GM19351 (cell line): ENCODE results near the gene SFXN5.
A peak's percentile ranks its signal among the peaks of the same experiment; 100 is the strongest.

ENCODE experiments used
- ATAC-seq: cut with Tn5 transposase; IDR thresholded peaks from one replicate; pipeline ENCODE4 v1.9.1; 2021; ENCODE audit warnings: mild to moderate bottlenecking, moderate library complexity; ENCODE audit not compliant: unreplicated experiment

The SFXN5 gene

GRCh38 chr2:72945450-72946019 is 126.0 kb downstream of the SFXN5 start:
- no peak for ATAC-seq

DNA sequence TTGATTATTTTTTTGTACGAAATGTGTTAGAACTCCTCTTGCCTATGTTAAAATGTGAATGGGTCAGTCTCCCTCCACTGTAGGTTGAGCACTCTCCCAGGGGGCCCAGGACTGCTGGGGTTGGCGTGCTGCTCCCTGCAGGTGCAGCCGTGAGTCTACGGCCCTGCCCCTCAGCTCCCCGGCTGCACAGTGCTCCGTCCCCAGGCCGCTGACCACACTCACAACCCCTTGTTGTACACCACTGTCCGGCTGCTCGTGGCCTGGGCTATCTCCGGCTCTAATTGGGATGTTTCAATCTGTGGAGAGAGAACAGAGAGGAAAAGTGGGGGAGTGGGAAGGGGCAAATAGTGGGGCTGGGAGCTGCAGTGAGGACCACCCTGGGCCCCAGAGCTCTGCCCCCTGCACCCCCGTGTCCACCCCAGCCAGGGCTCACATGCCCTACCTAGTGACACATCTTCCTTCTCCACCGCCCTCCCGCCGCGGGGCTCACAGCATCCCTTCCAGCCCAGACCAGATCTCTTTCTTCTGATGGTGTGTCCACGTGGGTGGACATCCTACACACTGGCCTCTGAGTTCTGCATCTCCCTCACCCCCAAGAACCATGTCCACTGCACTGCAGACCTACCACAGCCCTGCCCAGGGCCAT is 126.6 kb downstream of the SFXN5 start:
- no peak for ATAC-seq

DNA sequence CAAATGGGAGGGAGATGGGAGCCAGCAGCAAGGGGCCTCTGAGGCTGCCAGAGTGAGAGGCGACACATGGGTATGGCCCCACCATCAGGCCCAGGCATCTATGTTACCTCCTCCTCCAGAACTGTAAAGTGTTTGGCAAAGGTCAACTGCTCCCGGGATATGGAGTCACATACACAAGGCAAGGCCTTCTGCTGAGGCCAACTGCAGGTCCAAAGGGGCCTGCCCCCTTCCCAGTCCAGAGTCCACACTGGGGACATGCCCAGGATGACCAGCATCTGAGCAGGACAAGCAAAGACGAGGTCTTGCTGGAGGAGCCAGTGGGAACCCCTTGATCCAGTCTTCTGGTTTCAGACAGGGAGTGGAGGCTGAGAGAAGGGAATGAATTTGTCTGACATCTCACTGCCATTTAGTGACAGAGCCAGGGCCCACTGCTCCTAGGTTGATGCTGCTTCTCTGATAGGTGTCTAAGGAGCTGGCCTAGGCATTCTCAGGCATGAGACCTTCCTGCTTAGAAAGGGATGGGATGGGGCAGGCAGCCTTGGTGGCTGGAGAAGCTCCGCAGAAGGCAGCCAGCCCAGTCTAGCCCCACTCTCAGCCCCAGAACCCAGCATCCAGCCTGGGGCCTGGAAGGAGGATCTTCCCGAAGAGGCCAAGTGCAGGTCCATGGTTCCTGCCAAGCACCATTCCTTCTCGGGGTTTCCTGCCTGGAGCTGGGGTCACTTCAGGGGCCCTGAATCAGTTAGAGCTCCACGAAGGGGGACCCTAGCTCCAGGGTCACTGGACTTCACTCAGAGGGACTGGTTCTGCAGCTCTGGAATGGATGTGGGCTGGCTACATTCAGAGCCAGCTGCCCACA is 127.7 kb downstream of the SFXN5 start:
- ATAC-seq, result no peak

- ATAC-seq, result no peak
Observed at GRCh38 chr2:72942881-72943418, 128.6 kb downstream of the SFXN5 start.

GRCh38 chr2:72942293-72942692 is 129.2 kb downstream of the SFXN5 start:
- ATAC-seq, result no peak

GRCh38 chr2:72940786-72941185 is 130.7 kb downstream of the SFXN5 start:
- ATAC-seq, result no peak

- ATAC-seq, result no peak
Observed at GRCh38 chr2:72940361-72940760, 131.2 kb downstream of the SFXN5 start.

DNA sequence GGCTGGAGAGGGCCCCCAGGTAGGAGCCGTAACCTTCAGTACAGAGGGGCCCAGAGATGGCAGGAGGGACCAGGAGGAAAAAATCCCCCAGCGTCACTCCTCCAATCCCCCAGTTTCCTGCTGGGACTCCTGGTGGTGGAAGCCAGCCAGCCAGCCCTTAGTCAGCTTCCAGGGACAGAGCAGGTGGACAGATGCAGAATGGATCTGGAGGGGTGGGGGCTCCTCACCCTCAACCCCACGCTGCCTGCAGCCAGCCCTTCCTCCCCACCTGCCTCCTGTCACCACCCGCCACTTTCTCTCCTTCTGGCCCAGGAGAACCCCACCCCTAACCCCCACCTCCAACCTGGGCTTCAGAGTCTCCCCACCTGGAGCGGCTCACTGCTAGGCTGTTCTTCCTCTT is 133.1 kb downstream of the SFXN5 start:
- no peak for ATAC-seq

GRCh38 chr2:72937356-72937669 is 134.2 kb downstream of the SFXN5 start:
- ATAC-seq, result no peak

- no peak for ATAC-seq
Observed at GRCh38 chr2:72936660-72937355, 134.7 kb downstream of the SFXN5 start.

GRCh38 chr2:72935611-72935957 is 135.9 kb downstream of the SFXN5 start:
- no peak for ATAC-seq

- ATAC-seq, result peak; percentile 55
Observed at GRCh38 chr2:72934683-72935610, 136.6 kb downstream of the SFXN5 start.

DNA sequence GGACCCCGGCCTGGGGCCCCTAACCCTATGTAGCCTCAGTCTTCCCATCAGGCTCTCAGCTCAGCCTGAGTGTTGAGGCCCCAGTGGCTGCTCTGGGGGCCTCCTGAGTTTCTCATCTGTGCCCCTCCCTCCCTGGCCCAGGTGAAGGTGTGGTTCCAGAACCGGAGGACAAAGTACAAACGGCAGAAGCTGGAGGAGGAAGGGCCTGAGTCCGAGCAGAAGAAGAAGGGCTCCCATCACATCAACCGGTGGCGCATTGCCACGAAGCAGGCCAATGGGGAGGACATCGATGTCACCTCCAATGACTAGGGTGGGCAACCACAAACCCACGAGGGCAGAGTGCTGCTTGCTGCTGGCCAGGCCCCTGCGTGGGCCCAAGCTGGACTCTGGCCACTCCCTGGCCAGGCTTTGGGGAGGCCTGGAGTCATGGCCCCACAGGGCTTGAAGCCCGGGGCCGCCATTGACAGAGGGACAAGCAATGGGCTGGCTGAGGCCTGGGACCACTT is 137.8 kb downstream of the SFXN5 start:
- ATAC-seq, result no peak

GRCh38 chr2:72933207-72933606 is 138.3 kb downstream of the SFXN5 start:
- no peak for ATAC-seq

DNA sequence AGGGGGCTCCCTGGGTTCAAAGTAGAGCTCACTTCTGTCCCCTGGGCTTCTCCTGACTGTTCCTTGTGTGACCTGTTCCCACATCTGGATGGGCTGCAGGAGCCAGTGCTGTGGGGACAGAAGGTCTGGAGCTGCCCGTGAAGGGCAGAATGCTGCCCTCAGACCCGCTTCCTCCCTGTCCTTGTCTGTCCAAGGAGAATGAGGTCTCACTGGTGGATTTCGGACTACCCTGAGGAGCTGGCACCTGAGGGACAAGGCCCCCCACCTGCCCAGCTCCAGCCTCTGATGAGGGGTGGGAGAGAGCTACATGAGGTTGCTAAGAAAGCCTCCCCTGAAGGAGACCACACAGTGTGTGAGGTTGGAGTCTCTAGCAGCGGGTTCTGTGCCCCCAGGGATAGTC is 138.7 kb downstream of the SFXN5 start:
- ATAC-seq, result no peak

- ATAC-seq, result no peak
Observed at GRCh38 chr2:72932045-72932740, 139.3 kb downstream of the SFXN5 start.

DNA sequence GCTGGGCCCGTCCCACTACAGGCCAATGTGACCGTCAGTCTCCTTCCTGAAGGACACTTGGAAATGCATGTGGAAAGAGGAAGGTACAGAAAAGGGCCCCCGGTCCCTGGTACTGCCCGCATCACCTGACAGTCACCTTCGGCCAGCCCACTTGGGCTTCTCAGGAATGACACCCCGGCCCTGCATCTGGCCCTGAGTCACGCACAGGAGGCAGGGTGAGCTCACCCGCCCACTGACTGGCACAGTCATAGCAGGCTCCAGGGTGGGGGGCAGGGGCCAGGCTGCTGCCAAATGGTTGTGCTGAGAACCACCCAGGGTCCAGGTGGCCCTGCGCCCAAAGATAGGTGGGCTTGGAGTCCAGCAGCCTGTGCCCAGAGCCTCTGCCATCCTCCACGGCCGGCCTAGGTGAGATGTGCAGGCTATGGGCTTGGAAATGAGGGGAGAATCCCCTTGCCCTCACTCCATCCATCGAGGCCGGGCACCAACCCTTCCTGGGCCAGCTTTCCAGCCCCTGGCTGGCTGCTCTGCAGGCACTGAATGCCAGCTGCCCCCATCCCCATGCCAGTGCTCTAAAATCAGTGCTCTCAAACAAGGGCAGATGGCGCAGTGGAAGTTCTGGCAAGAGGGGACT is 140.1 kb downstream of the SFXN5 start:
- no peak for ATAC-seq

GRCh38 chr2:72929010-72929409 is 142.5 kb downstream of the SFXN5 start:
- no peak for ATAC-seq
